ENCODE data around the gene TNNC2.
"Not testable (repeated sequence)": the region's sequence is repeated elsewhere in the genome, so short reads cannot be mapped to it uniquely, and the experiment has no call there.

TNNC2 gene

GRCh38 chr20:45827030-45827652 is at the start of gene TNNC2:
TNNC2 (minus strand) TSS chr20:45827312; CDS start chr20:45827248, 64 bp downstream.
- no peak within 1 kb of the TSS for H3K9ac ChIP-seq (ENCODE audit: low read length)
- no peak within 1 kb of the TSS for H3K4me3 ChIP-seq (ENCODE audit: low read length)
- no peak within 1 kb of the TSS for H3K27ac ChIP-seq (ENCODE audit: low read depth, low read length)
- H3K27me3 ChIP-seq (ENCODE audit: control insufficient read depth, insufficient read depth, low read length), result peaks cover 3% of the 10 kb centered on the region
- H3K36me3 ChIP-seq (ENCODE audit: control insufficient read depth, insufficient read depth, low read length), result no peaks in the 10 kb centered on the region
- H3K4me1 ChIP-seq (ENCODE audit: control insufficient read depth, insufficient read depth, low read length), result peaks cover 11% of the 10 kb centered on the region

GRCh38 chr20:45874576-45874975 is 47.5 kb upstream of the TNNC2 start:
- Histone ChIP-seq H3K36me3 (ENCODE audit: control insufficient read depth, insufficient read depth, low read length) (peaks cover 9% of the 10 kb centered on the region), H3K4me3 (ENCODE audit: low read length) (no peak overlapping the region), H3K9ac (ENCODE audit: low read length) (no peak overlapping the region), H3K27ac (ENCODE audit: low read depth, low read length) (no peak overlapping the region), H3K4me1 (ENCODE audit: control insufficient read depth, insufficient read depth, low read length) (no peaks in the 10 kb centered on the region), H3K27me3 (ENCODE audit: control insufficient read depth, insufficient read depth, low read length) (no peaks in the 10 kb centered on the region)

- H3K27ac ChIP-seq (ENCODE audit: low read depth, low read length); H3K36me3 ChIP-seq (ENCODE audit: control insufficient read depth, insufficient read depth, low read length); H3K9ac ChIP-seq (ENCODE audit: low read length); H3K4me1 ChIP-seq (ENCODE audit: control insufficient read depth, insufficient read depth, low read length); H3K4me3 ChIP-seq (ENCODE audit: low read length); H3K27me3 ChIP-seq (ENCODE audit: control insufficient read depth, insufficient read depth, low read length): not testable (repeated sequence)
Measured at GRCh38 chr20:45874104-45874481, 47.0 kb upstream of the TNNC2 start.

- Histone ChIP-seq H3K27ac (ENCODE audit: low read depth, low read length) (no peak overlapping the region), H3K9ac (ENCODE audit: low read length) (no peak overlapping the region), H3K36me3 (ENCODE audit: control insufficient read depth, insufficient read depth, low read length) (peaks cover 9% of the 10 kb centered on the region), H3K27me3 (ENCODE audit: control insufficient read depth, insufficient read depth, low read length) (no peaks in the 10 kb centered on the region), H3K4me1 (ENCODE audit: control insufficient read depth, insufficient read depth, low read length) (no peaks in the 10 kb centered on the region), H3K4me3 (ENCODE audit: low read length) (no peak overlapping the region)
Measured at GRCh38 chr20:45873409-45874103, 46.4 kb upstream of the TNNC2 start.

GRCh38 chr20:45872626-45873025 is 45.5 kb upstream of the TNNC2 start:
- Histone ChIP-seq H3K36me3 (ENCODE audit: control insufficient read depth, insufficient read depth, low read length) (peaks cover 3% of the 10 kb centered on the region), H3K27me3 (ENCODE audit: control insufficient read depth, insufficient read depth, low read length) (no peaks in the 10 kb centered on the region), H3K4me3 (ENCODE audit: low read length) (no peak overlapping the region), H3K9ac (ENCODE audit: low read length) (no peak overlapping the region), H3K4me1 (ENCODE audit: control insufficient read depth, insufficient read depth, low read length) (no peaks in the 10 kb centered on the region), H3K27ac (ENCODE audit: low read depth, low read length) (no peak overlapping the region)

- no peaks in the 10 kb centered on the region for H3K36me3 ChIP-seq (ENCODE audit: control insufficient read depth, insufficient read depth, low read length)
- no peaks in the 10 kb centered on the region for H3K27me3 ChIP-seq (ENCODE audit: control insufficient read depth, insufficient read depth, low read length)
- H3K4me3 ChIP-seq (ENCODE audit: low read length), result no peak overlapping the region
- no peak overlapping the region for H3K9ac ChIP-seq (ENCODE audit: low read length)
- H3K4me1 ChIP-seq (ENCODE audit: control insufficient read depth, insufficient read depth, low read length), result no peaks in the 10 kb centered on the region
- H3K27ac ChIP-seq (ENCODE audit: low read depth, low read length), result peak overlapping the region; percentile 32
Measured at GRCh38 chr20:45867819-45868176, 40.7 kb upstream of the TNNC2 start.

GRCh38 chr20:45867136-45867818 is 40.2 kb upstream of the TNNC2 start:
- Histone ChIP-seq H3K4me1 (ENCODE audit: control insufficient read depth, insufficient read depth, low read length) (no peaks in the 10 kb centered on the region), H3K27ac (ENCODE audit: low read depth, low read length) (peak overlapping the region; percentile 32), H3K9ac (ENCODE audit: low read length) (no peak overlapping the region), H3K36me3 (ENCODE audit: control insufficient read depth, insufficient read depth, low read length) (no peaks in the 10 kb centered on the region), H3K27me3 (ENCODE audit: control insufficient read depth, insufficient read depth, low read length) (no peaks in the 10 kb centered on the region), H3K4me3 (ENCODE audit: low read length) (no peak overlapping the region)

GRCh38 chr20:45866454-45866853 is 39.3 kb upstream of the TNNC2 start:
- no peaks in the 10 kb centered on the region for H3K27me3 ChIP-seq (ENCODE audit: control insufficient read depth, insufficient read depth, low read length)
- H3K4me1 ChIP-seq (ENCODE audit: control insufficient read depth, insufficient read depth, low read length), result no peaks in the 10 kb centered on the region
- H3K4me3 ChIP-seq (ENCODE audit: low read length), result no peak overlapping the region
- no peaks in the 10 kb centered on the region for H3K36me3 ChIP-seq (ENCODE audit: control insufficient read depth, insufficient read depth, low read length)
- no peak overlapping the region for H3K9ac ChIP-seq (ENCODE audit: low read length)
- no peak overlapping the region for H3K27ac ChIP-seq (ENCODE audit: low read depth, low read length)

- Histone ChIP-seq H3K9ac (ENCODE audit: low read length) (no peak overlapping the region), H3K4me1 (ENCODE audit: control insufficient read depth, insufficient read depth, low read length) (no peaks in the 10 kb centered on the region), H3K4me3 (ENCODE audit: low read length) (no peak overlapping the region), H3K27me3 (ENCODE audit: control insufficient read depth, insufficient read depth, low read length) (no peaks in the 10 kb centered on the region), H3K36me3 (ENCODE audit: control insufficient read depth, insufficient read depth, low read length) (no peaks in the 10 kb centered on the region), H3K27ac (ENCODE audit: low read depth, low read length) (no peak overlapping the region)
Measured at GRCh38 chr20:45863543-45864470, 36.7 kb upstream of the TNNC2 start.

- Histone ChIP-seq H3K4me3 (ENCODE audit: low read length) (no peak overlapping the region), H3K36me3 (ENCODE audit: control insufficient read depth, insufficient read depth, low read length) (no peaks in the 10 kb centered on the region), H3K27ac (ENCODE audit: low read depth, low read length) (no peak overlapping the region), H3K27me3 (ENCODE audit: control insufficient read depth, insufficient read depth, low read length) (no peaks in the 10 kb centered on the region), H3K9ac (ENCODE audit: low read length) (no peak overlapping the region), H3K4me1 (ENCODE audit: control insufficient read depth, insufficient read depth, low read length) (peaks cover 6% of the 10 kb centered on the region)
Measured at GRCh38 chr20:45861221-45862075, 34.3 kb upstream of the TNNC2 start.

- H3K27me3 ChIP-seq (ENCODE audit: control insufficient read depth, insufficient read depth, low read length), result no peaks in the 10 kb centered on the region
- peaks cover 14% of the 10 kb centered on the region for H3K4me1 ChIP-seq (ENCODE audit: control insufficient read depth, insufficient read depth, low read length)
- no peak overlapping the region for H3K9ac ChIP-seq (ENCODE audit: low read length)
- no peak overlapping the region for H3K27ac ChIP-seq (ENCODE audit: low read depth, low read length)
- H3K36me3 ChIP-seq (ENCODE audit: control insufficient read depth, insufficient read depth, low read length), result no peaks in the 10 kb centered on the region
- no peak overlapping the region for H3K4me3 ChIP-seq (ENCODE audit: low read length)
Measured at GRCh38 chr20:45860560-45861220, 33.6 kb upstream of the TNNC2 start.
